GM12891 (cell line): ENCODE data around the gene ERGIC3.

Experiments used
- POLR2A ChIP-seq: IDR thresholded peaks from 2 replicates; pipeline ENCODE4 v1.6.1; 2011; ENCODE audit warnings: low read depth, low read length, control low read depth
- POLR2AphosphoS5 ChIP-seq: IDR thresholded peaks from 2 replicates; pipeline ENCODE4 v1.6.1; 2011; ENCODE audit warnings: low read depth, low read length, control low read depth
- TAF1 ChIP-seq: IDR thresholded peaks from 2 replicates; pipeline ENCODE4 v1.6.1; 2011; ENCODE audit warnings: low read depth, low read length, control low read depth

GRCh38 chr20:35523298-35523888 is 18.5 kb upstream of the ERGIC3 start:
- TF ChIP-seq TAF1 (no peak), POLR2A (no peak), POLR2AphosphoS5 (no peak)
